Vagina (tissue), 2 donors: ENCODE measurements around the gene REV1.

ENCODE experiments used
- CTCF ChIP-seq, 3 experiments: fragments of 450-650 bp in 2 of 3; fragments of 200-600 bp in 1 of 3; sonication (generic) in 1 of 3; IDR thresholded peaks; one replicate each; pipeline ENCODE4 v1.5.1; 2017 to 2019; ENCODE audit warnings: antibody characterized with exemption in 3 of 3, mild to moderate bottlenecking in 2 of 3, moderate library complexity in 2 of 3
- POLR2AphosphoS5 ChIP-seq, 2 donors: sonication (generic); formaldehyde crosslinking; IDR thresholded peaks; one replicate each; pipeline ENCODE4 v1.9.0; 2017; ENCODE audit warnings: antibody characterized with exemption in 2 of 2, mild to moderate bottlenecking in 2 of 2, low read depth in 1 of 2; ENCODE audit not compliant: insufficient read depth in 1 of 2

DNA sequence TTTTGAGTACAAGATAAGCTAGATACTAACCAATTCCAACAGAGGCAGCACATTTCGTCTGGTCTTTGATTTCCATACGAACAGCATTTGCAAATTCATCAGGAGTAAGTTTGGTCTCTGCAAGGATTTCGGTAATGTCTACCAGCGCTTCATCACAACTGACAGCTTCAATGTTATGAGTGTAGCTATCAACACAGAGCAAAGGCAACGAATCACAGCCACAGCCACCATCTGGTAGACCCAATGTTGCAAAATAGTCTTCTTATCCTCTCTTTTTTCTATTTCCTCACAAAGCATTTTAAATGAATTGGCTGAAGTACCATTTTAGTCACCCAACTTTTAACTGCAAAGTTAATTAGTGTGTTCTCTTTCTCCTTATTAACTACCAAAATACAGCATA is 68.3 kb downstream of the REV1 start:
- TF ChIP-seq POLR2AphosphoS5 (IDR thresholded peaks at IDR 0.05; ENCODE audit: insufficient read depth in 1 of 2, low read depth in 1 of 2): no peak
- no peak for TF ChIP-seq CTCF (IDR thresholded peaks at IDR 0.05)
